ENCODE measurements around the gene CHRNA1. TPM values are rescaled to one million over a fixed set of nuclear protein-coding genes. Genes with fewer than 3 reads are reported as not detected.

Gene CHRNA1
- total RNA-seq, 2 experiments from 2014 or later = 0.17 to 0.19 TPM

DNA sequence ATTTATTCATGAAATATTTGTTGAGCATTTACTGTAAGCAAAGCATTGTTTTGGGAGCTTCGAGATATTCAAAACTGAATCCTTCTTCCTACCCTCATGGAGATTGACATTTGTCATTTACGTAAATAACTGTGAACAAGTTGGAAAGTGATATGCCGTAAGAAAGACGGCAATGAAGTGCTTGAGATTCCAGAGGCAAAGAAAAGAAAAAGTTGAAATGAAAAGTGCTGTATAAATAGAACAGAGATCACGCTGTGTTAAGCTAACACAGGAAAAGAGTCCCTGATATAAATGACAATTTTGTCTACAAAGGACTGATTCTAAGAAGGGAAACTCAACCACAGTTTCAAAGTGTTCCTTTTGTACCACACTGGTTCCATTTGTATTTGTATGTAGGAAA is 1.8 kb downstream of the CHRNA1 start:
- Mint-ChIP-seq H3K27me3 (no peaks in the 10 kb centered on the region), H3K36me3 (ENCODE audit: low read depth) (no peaks in the 10 kb centered on the region), H3K9me3 (no peaks in the 10 kb centered on the region), H3K4me1 (ENCODE audit: low read depth) (peaks cover 8% of the 10 kb centered on the region), H3K4me3 (no peak overlapping the region), H3K27ac (no peak overlapping the region)
- CTCF ChIA-PET = no interaction called here
- intact Hi-C loops (cut with DNase I, micrococcal nuclease) = no loop called here
- no peaks in the 10 kb centered on the region for H3K27me3 ChIP-seq (ENCODE audit: control insufficient read depth in 1 of 2, insufficient read depth in 2 of 2, low read length in 2 of 2)
- no peaks in the 10 kb centered on the region for H3K4me1 ChIP-seq (ENCODE audit: insufficient read depth, low read length)
- no peak overlapping the region for H3K4me3 ChIP-seq (ENCODE audit: low read length)
- no peak for DNase-seq
- no peak for ATAC-seq (ENCODE audit: poor library complexity)
- H3K9me3 ChIP-seq (ENCODE audit: control insufficient read depth in 1 of 2, insufficient read depth in 1 of 2, low read length in 2 of 2) = no peaks in the 10 kb centered on the region
- no peaks in the 10 kb centered on the region for H3K36me3 ChIP-seq (ENCODE audit: insufficient read depth, low read length)
- no peak for TF ChIP-seq CTCF (IDR thresholded peaks at IDR 0.05)
- POLR2A ChIA-PET = interaction anchor here (0.9 kb wide), 1 partner anchor 13 kb away, joined by 5 read pairs; no protein-coding TSS in a partner anchor
- H3K27ac ChIP-seq (ENCODE audit: low read depth in 1 of 2, low read length in 2 of 2) = no peak overlapping the region

GRCh38 chr2:174761837-174762236 is 2.4 kb downstream of the CHRNA1 start:
- ChIA-PET POLR2A (no interaction called here), CTCF (interaction anchor here (1.1 kb wide), 1 partner anchor 13 kb away, joined by 3 read pairs; no protein-coding TSS in a partner anchor)
- Histone ChIP-seq H3K9me3 (ENCODE audit: control insufficient read depth in 1 of 2, insufficient read depth in 1 of 2, low read length in 2 of 2) (no peaks in the 10 kb centered on the region), H3K27ac (ENCODE audit: low read depth in 1 of 2, low read length in 2 of 2) (no peak overlapping the region), H3K36me3 (ENCODE audit: insufficient read depth, low read length) (no peaks in the 10 kb centered on the region), H3K4me3 (ENCODE audit: low read length) (no peak overlapping the region), H3K4me1 (ENCODE audit: insufficient read depth, low read length) (no peaks in the 10 kb centered on the region), H3K27me3 (ENCODE audit: control insufficient read depth in 1 of 2, insufficient read depth in 2 of 2, low read length in 2 of 2) (no peaks in the 10 kb centered on the region)
- intact Hi-C loops (cut with DNase I, micrococcal nuclease) = no loop called here
- Mint-ChIP-seq H3K27ac (no peak overlapping the region), H3K4me3 (no peak overlapping the region), H3K36me3 (ENCODE audit: low read depth) (no peaks in the 10 kb centered on the region), H3K27me3 (no peaks in the 10 kb centered on the region), H3K9me3 (no peaks in the 10 kb centered on the region), H3K4me1 (ENCODE audit: low read depth) (peaks cover 8% of the 10 kb centered on the region)
- DNase-seq (no peak), ATAC-seq (ENCODE audit: poor library complexity) (no peak)
- no peak for TF ChIP-seq CTCF (IDR thresholded peaks at IDR 0.05)

DNA sequence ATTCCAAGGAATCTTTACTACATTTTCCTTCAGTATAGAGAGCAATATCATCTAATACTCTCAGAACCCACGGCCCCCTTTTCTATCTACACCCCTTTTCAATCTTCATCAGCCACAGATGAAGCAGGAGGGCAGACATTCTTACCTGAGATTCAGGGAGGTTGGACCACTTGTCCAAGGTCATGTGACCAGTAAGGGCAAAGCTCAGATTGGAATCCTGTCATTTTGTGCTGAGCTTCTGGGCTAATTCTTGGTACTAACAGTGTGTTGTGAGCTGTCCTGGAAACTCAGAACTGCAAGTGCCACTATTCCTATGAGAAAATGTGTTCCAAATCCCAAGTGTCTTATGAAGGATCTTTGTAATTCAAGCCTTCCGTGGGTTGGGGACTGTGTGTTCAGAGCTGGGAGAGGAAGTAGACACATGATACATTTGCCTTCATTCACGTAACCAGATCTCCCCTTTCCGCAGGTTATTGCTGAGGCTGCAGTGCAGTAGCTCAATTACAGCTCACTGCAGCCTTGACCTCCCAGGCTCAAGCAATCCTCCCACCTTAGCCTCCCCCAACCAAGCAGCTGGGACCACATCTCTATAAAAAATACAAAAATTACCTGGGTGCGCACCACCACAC is 3.3 kb downstream of the CHRNA1 start:
- Histone ChIP-seq H3K27me3 (ENCODE audit: control insufficient read depth in 1 of 2, insufficient read depth in 2 of 2, low read length in 2 of 2) (no peaks in the 10 kb centered on the region), H3K4me1 (ENCODE audit: insufficient read depth, low read length) (no peaks in the 10 kb centered on the region), H3K4me3 (ENCODE audit: low read length) (no peak overlapping the region), H3K36me3 (ENCODE audit: insufficient read depth, low read length) (no peaks in the 10 kb centered on the region), H3K9me3 (ENCODE audit: control insufficient read depth in 1 of 2, insufficient read depth in 1 of 2, low read length in 2 of 2) (no peaks in the 10 kb centered on the region), H3K27ac (ENCODE audit: low read depth in 1 of 2, low read length in 2 of 2) (no peak overlapping the region)
- peaks cover 8% of the 10 kb centered on the region for H3K4me1 Mint-ChIP-seq (ENCODE audit: low read depth)
- H3K4me3 Mint-ChIP-seq = no peak overlapping the region
- no peaks in the 10 kb centered on the region for H3K36me3 Mint-ChIP-seq (ENCODE audit: low read depth)
- ATAC-seq (ENCODE audit: poor library complexity) = no peak
- POLR2A ChIA-PET = interaction anchor here (0.7 kb wide), 1 partner anchor 287 kb away, joined by 3 read pairs; no protein-coding TSS in a partner anchor
- H3K27me3 Mint-ChIP-seq = no peaks in the 10 kb centered on the region
- no peaks in the 10 kb centered on the region for H3K9me3 Mint-ChIP-seq
- no peak for DNase-seq
- H3K27ac Mint-ChIP-seq = no peak overlapping the region
- intact Hi-C loops (cut with DNase I, micrococcal nuclease) = no loop called here
- TF ChIP-seq CTCF (IDR thresholded peaks at IDR 0.05) = no peak
- CTCF ChIA-PET = interaction anchor here (1.1 kb wide), 1 partner anchor 12 kb away, joined by 3 read pairs; no protein-coding TSS in a partner anchor

All from CD4-positive, alpha-beta T cell (primary cell).